Esophagus squamous epithelium (tissue), 4 donors: ENCODE measurements around the gene SHMT2.

ENCODE experiments used
- POLR2A ChIP-seq, 4 donors: fragments of 450-650 bp; IDR thresholded peaks; one replicate each; pipeline ENCODE4 v1.6.1; 2017; ENCODE audit warnings: antibody characterized with exemption in 4 of 4, mild to moderate bottlenecking in 4 of 4, moderate library complexity in 3 of 4
- TF ChIP-seq, protein P1 (sequence below), 6 experiments: fragments of 450-650 bp in 4 of 6; fragments of 200-600 bp in 2 of 6; sonication (generic) in 2 of 6; IDR thresholded peaks; one replicate each; pipeline ENCODE4 v1.5.1; 2016 to 2019; ENCODE audit warnings: antibody characterized with exemption in 6 of 6, mild to moderate bottlenecking in 4 of 6, moderate library complexity in 4 of 6

DNA sequence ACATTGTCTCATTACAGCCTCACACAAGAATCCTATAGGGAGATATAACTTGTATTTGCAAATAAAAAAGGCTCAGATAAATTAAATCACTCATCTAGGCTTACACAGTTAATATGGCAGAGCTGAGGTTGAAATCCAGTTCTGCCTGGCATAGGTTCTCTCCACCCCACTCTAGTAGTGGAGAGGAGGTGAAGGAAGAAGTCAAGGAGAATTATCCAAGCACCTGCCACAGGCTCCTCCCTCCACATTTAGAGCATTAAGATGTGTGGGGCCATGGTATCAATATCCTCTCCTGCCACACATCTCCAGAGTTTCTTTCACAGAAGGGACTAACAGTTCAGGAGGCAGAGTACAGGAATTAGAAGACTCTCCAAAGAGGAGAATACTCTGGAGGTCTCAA, 44.0 kb downstream of the SHMT2 start:
- TF ChIP-seq, protein P1, sequence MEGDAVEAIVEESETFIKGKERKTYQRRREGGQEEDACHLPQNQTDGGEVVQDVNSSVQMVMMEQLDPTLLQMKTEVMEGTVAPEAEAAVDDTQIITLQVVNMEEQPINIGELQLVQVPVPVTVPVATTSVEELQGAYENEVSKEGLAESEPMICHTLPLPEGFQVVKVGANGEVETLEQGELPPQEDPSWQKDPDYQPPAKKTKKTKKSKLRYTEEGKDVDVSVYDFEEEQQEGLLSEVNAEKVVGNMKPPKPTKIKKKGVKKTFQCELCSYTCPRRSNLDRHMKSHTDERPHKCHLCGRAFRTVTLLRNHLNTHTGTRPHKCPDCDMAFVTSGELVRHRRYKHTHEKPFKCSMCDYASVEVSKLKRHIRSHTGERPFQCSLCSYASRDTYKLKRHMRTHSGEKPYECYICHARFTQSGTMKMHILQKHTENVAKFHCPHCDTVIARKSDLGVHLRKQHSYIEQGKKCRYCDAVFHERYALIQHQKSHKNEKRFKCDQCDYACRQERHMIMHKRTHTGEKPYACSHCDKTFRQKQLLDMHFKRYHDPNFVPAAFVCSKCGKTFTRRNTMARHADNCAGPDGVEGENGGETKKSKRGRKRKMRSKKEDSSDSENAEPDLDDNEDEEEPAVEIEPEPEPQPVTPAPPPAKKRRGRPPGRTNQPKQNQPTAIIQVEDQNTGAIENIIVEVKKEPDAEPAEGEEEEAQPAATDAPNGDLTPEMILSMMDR (IDR thresholded peaks at IDR 0.05) = no peak
- TF ChIP-seq POLR2A (IDR thresholded peaks at IDR 0.05) = no peak
